ENCODE results near the gene SLC36A3. TPM values are rescaled to one million over a fixed set of nuclear protein-coding genes. Genes with fewer than 3 reads are reported as not detected.

Gene SLC36A3
- total and polyA plus RNA-seq, 2 of the 4 experiments (the other 2 are of a cell fraction) = not detected

- TF ChIP-seq ELK1 (IDR thresholded peaks at IDR 0.05; ENCODE audit: borderline replicate concordance, low read depth, low read length) = no peak
- TF ChIP-seq MXI1 (IDR thresholded peaks at IDR 0.05; ENCODE audit: borderline replicate concordance, low read depth, low read length) = no peak
These were observed 51.9 kb downstream of the SLC36A3 start (continued) for GRCh38 chr5:151251621-151252020.

GRCh38 chr5:151251001-151251551, 52.5 kb downstream of the SLC36A3 start:
- ChIA-PET POLR2A (ENCODE audit: unreplicated experiment) (no interaction called here), CTCF (interaction anchor here (2.0 kb wide), 1 partner anchor 12 kb away, joined by 8 read pairs; no protein-coding TSS in a partner anchor)
- no peak overlapping the region for H3K4me2 ChIP-seq (ENCODE audit: low read depth, low read length)
- no peak overlapping the region for H2AK5ac ChIP-seq (ENCODE audit: low read depth, low read length)
- no peaks in the 10 kb centered on the region for H3K4me1 ChIP-seq (ENCODE audit: control insufficient read depth, insufficient read depth, low read length)
- no peak overlapping the region for H3K9ac ChIP-seq (ENCODE audit: low read depth, low read length)
- H2BK120ac ChIP-seq (ENCODE audit: low read depth, low read length) = no peak overlapping the region
- H3K36me3 ChIP-seq (ENCODE audit: control insufficient read depth, insufficient read depth, low read length) = no peaks in the 10 kb centered on the region
- no peak overlapping the region for H2BK15ac ChIP-seq (ENCODE audit: low read depth, low read length)
- no peak overlapping the region for H4K91ac ChIP-seq (ENCODE audit: insufficient read depth, low read depth, low read length)
- no peak overlapping the region for H2BK20ac ChIP-seq (ENCODE audit: low read depth, low read length)
- dilution Hi-C loops (cut with HindIII; ENCODE audit: low sequenced_read_pairs, unreplicated experiment) = no loop called here
- H3K27ac ChIP-seq (ENCODE audit: insufficient read depth, low read length) = no peak overlapping the region
- no peak overlapping the region for H4K5ac ChIP-seq (ENCODE audit: low read depth, low read length)
- H4K20me1 ChIP-seq (ENCODE audit: insufficient read depth, low read length) = no peaks in the 10 kb centered on the region
- no peak for ATAC-seq (ENCODE audit: low read depth)
- H3K14ac ChIP-seq (replicated peaks; ENCODE audit: low read depth, low read length) = no peak overlapping the region
- peaks cover 0 to 5% of the 10 kb centered on the region in 2 experiments; a peak in 2 of 4 replicates for H3K79me1 ChIP-seq (ENCODE audit: low read depth in 1 of 2, low read length in 2 of 2)
- no peak overlapping the region for H3K4ac ChIP-seq (ENCODE audit: low read depth, low read length)
- H2AFZ ChIP-seq (replicated peaks; ENCODE audit: low read length, poor library complexity) = no peak overlapping the region
- no peak overlapping the region for H3K56ac ChIP-seq (ENCODE audit: extremely low read depth, insufficient read depth, low read length)
- intact Hi-C loops (cut with micrococcal nuclease) = loop anchor here (5.0 kb wide), 1 partner anchor 449 kb away; no protein-coding TSS in a partner anchor
- H2BK5ac ChIP-seq (ENCODE audit: low read depth, low read length, poor library complexity, severe bottlenecking) = no peak overlapping the region
- peaks cover 3% of the 10 kb centered on the region; the same call in 1 of the 2 replicates for H3K9me1 ChIP-seq (ENCODE audit: insufficient read depth, low read length)
- in situ Hi-C loops (cut with MboI; ENCODE audit: low sequenced_read_pairs) = no loop called here
- no peak overlapping the region for H3K18ac ChIP-seq (ENCODE audit: low read depth, low read length)
- no peak overlapping the region for H3K23ac ChIP-seq (ENCODE audit: low read depth, low read length)
- no peak for TF ChIP-seq CTCF (conservative IDR thresholded peaks at IDR 0.05; ENCODE audit: low read depth, low read length)
- H3K9me3 ChIP-seq (ENCODE audit: control insufficient read depth, insufficient read depth, low read length) = no peaks in the 10 kb centered on the region
- no peak for DNase-seq
- WGBS, 2 experiments (ENCODE audit: extremely low coverage in 2 of 2, insufficient read length in 1 of 2) = 72% methylated on average over 2 of the region's 5 CpGs; no CpG with 5 or more reads in 1 of the 2 experiments
- no peak overlapping the region for H4K8ac ChIP-seq (ENCODE audit: low read depth in 2 of 2, low read length in 2 of 2)
- peaks cover 17% of the 10 kb centered on the region for H3K27me3 ChIP-seq (ENCODE audit: control insufficient read depth, insufficient read depth, low read length)
- no TSS peak for BruUV-seq (replicated peaks)
- no peak overlapping the region for H3K4me3 ChIP-seq (ENCODE audit: insufficient read depth, low read depth, low read length)
- no peak overlapping the region for H2AK9ac ChIP-seq (replicated peaks; ENCODE audit: low read depth, low read length, poor library complexity)

Data from IMR-90 (cell line).